Measurements from ENCODE around the gene B2M.
A peak's percentile ranks its signal among the peaks of the same experiment; 100 is the strongest.
"Not testable (repeated sequence)": the region's sequence is repeated elsewhere in the genome, so short reads cannot be mapped to it uniquely, and the experiment has no call there.

Gene B2M

GRCh38 chr15:44726568-44727484 is 15.5 kb downstream of the B2M start:
- peak; percentile 76 for DNase-seq

- no peak for DNase-seq
Observed at GRCh38 chr15:44727485-44728231, 16.3 kb downstream of the B2M start.

- DNase-seq = not testable (repeated sequence)
Observed at GRCh38 chr15:44728232-44728575, 16.9 kb downstream of the B2M start.

DNA sequence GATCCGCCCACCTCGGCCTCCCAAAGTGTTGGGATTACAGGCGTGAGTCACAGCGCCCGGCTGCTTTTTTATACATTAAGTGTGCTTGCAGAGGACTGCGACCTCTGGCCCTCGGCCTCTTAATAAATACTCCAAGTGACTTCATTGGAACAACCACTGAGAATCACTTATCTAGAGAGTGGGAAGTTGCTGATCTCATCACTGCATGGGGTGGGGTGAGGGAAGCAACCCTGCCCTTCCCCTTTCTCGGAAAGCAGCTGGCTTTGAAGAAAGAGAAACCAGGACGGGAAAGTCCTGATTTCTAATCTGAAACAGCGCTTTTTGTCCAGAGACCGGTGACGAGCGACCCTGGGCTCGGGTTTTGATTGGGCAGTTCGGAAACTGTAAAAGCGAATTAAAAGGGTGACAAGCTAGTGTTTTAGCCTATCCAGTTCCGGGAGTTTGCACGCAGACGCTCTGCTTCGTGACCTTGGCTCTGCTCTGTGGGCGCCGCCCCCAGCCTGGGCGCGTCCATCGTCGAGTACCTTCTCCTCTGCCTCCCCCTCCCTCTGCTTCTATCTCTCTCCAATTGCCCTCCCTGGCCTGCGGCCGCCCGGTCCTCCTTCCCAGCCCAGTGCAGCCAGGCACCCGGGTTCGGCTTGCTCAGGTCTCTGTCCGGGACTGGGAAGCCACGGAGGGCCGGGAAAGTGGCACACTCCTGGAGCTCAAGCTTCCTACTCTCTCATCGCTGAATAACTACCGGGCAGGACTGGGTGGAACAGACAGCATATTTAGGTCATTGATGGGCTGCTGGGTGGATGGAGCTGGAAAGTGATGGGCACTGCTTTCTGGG is 17.5 kb downstream of the B2M start:
- peak; percentile 97 for DNase-seq

GRCh38 chr15:44729408-44730127 is 18.3 kb downstream of the B2M start:
- DNase-seq = no peak

DNA sequence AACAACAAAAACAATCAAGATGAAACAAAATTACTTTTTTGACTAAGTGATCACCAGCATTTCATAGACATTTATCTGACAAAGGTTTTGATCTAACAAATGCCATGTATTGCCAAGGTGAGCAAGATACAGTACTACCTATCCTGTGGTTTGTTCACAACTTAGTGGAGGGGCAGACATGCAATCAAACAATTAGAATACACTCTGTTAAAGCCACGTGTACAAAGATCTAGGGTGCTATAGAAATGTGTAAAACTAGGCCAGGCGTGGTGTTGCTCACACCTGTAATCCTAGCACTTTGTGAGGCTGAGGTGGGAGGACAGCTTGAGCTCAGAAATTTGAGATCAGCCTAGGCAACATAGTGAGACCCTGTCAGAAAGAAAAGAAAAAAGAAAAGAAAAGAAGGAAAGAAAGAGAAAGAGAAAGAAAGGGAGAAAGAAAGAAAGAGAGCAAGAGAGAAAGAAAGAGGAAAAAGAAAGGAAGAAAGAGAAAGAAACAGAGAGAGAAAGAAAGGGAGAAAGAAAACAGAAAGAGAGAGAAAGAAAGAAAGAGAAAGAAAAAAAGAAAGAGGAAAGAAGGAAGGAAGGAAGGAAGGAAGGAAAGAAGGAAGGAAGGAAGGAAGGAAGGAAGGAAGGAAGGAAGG is 23.6 kb downstream of the B2M start:
- DNase-seq = no peak

GRCh38 chr15:44735482-44736180 is 24.3 kb downstream of the B2M start:
- peak; percentile 57 for DNase-seq

DNA sequence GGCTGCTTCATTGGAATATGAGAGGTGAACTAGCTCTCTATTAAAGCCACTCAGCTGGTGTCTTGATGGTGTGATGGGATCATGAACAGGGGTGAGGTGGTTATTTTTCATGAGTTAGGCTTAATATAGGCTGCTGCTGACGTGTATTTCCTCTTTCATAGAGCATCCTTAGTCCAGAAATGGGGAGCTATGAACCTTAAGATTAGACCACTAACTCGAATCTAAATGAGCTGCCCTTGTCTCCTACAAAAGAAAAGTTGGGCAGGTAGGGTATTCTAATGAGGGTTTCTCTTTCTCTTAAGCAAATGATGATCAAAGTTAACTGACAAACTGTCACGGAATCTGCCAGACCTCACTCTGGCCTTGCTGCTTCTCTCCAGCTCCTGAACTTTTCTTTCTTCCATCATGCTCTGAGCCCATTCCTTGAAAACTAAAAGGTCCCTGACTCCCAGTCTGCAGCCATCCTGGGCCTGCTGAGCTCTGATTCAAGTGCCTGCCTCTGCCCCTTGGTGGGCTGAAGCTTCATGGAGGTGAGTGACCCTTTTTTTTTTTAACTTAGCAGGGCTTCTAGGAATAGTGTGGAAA is 25.0 kb downstream of the B2M start, which contains the start of gene TRIM69:
Gene TRIM69, plus strand, starts transcription at position 348 of the 585 bp plus-strand sequence. Its CDS starts 177 bp downstream, at position 525.
- no peak for DNase-seq

GRCh38 chr15:44738340-44738984 is 27.1 kb downstream of the B2M start:
- DNase-seq = no peak

- DNase-seq = not testable (repeated sequence)
Observed at GRCh38 chr15:44739222-44739847, 28.0 kb downstream of the B2M start.

DNA sequence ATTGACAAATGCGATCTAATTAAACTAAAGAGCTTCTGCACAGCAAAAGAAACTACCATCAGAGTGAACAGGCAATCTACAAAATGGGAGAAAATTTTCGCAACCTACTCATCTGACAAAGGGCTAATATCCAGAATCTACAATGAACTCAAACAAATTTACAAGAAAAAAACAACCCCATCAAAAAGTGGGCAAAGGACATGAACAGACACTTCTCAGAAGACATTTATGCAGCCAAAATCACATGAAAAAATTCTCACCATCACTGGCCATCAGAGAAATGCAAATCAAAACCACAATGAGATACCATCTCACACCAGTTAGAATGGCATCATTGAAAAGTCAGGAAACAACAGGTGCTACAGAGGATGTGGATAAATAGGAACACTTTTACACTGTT is 32.1 kb downstream of the B2M start:
- DNase-seq = not testable (repeated sequence)

DNA sequence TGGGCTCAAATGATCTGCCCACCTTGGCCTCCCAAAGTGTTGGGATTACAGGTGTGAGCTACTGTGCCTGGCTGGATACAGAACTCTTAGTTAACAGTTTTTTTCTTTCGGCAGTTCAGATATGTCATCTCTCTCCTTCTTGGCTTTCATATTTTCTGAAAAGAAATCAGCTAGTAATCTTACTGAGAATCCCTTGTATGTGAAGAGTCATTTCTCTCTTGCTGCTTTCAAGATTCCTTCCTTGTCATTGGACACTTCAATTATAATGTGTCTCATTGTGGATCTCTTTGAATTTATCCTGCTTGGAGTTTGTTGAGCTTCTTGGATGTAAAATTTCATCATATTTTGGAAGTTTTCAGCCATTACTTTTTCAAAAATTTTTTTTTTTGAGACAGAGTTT is 42.0 kb downstream of the B2M start:
- no peak for DNase-seq

GRCh38 chr15:44763187-44763586 is 51.9 kb downstream of the B2M start:
- no peak for DNase-seq

- DNase-seq = no peak
Observed at GRCh38 chr15:44763848-44764247, 52.5 kb downstream of the B2M start.

- DNase-seq = no peak
Observed at GRCh38 chr15:44765036-44765435, 53.7 kb downstream of the B2M start.
